OCI-LY1 (cell line): ENCODE measurements around the gene SECISBP2L.

Source experiments
- H2AFZ ChIP-seq: fragments of 200-600 bp; sonication (generic), shearing (Covaris generic); 2 replicates; pipeline ENCODE4 v1.6.0; 2014; ENCODE audit warnings: antibody characterized with exemption, mild to moderate bottlenecking, low read length
- H3F3A ChIP-seq: fragments of 200-600 bp; sonication (generic), shearing (Covaris generic); 2 replicates; pipeline ENCODE4 v1.6.0; 2014; ENCODE audit warnings: mild to moderate bottlenecking, antibody characterized with exemption, low read length, moderate library complexity; ENCODE audit not compliant: insufficient read depth
- H3K27ac ChIP-seq: fragments of 200-600 bp; sonication (generic); 2 replicates; pipeline ENCODE4 v1.5.1; 2014; ENCODE audit warnings: low read length, mixed run types, mild to moderate bottlenecking, low read depth; ENCODE audit not compliant: poor library complexity, severe bottlenecking
- H3K27me3 ChIP-seq: fragments of 200-600 bp; sonication (generic); 2 replicates; pipeline ENCODE4 v1.6.0; 2014; ENCODE audit warnings: antibody characterized with exemption, mild to moderate bottlenecking, low read length, moderate library complexity; ENCODE audit not compliant: insufficient read depth
- H3K36me3 ChIP-seq: fragments of 200-600 bp; sonication (generic); 2 replicates; pipeline ENCODE4 v1.6.1; 2014; ENCODE audit warnings: mild to moderate bottlenecking, antibody characterized with exemption, low read length, moderate library complexity, mixed read lengths; ENCODE audit not compliant: insufficient read depth
- H3K4me1 ChIP-seq: fragments of 200-600 bp; sonication (generic); 2 replicates; pipeline ENCODE4 v1.5.1; 2014; ENCODE audit warnings: mild to moderate bottlenecking, low read length, moderate library complexity; ENCODE audit not compliant: insufficient read depth, severe bottlenecking
- H3K4me2 ChIP-seq: fragments of 200-600 bp; sonication (generic), shearing (Covaris generic); 2 replicates; pipeline ENCODE4 v1.6.1; 2014; ENCODE audit warnings: low read length
- H3K4me3 ChIP-seq: fragments of 200-600 bp; sonication (generic); 2 replicates; pipeline ENCODE4 v1.5.1; 2014; ENCODE audit warnings: low read length, low read depth, mild to moderate bottlenecking, mixed read lengths; ENCODE audit not compliant: poor library complexity, severe bottlenecking
- H3K79me2 ChIP-seq: fragments of 200-600 bp; shearing (Covaris generic); 2 replicates; pipeline ENCODE4 v1.6.1; 2016; ENCODE audit warnings: mixed run types, low read length, mixed read lengths; ENCODE audit not compliant: insufficient read depth
- H3K9ac ChIP-seq: fragments of 200-600 bp; sonication (generic), shearing (Covaris generic); 2 replicates; pipeline ENCODE4 v1.6.1; 2014; ENCODE audit warnings: mild to moderate bottlenecking, low read length, mixed read lengths
- H3K9me2 ChIP-seq: fragments of 200-600 bp; sonication (generic), shearing (Covaris generic); 2 replicates; pipeline ENCODE4 v1.6.1; 2014; ENCODE audit warnings: low read depth, mild to moderate bottlenecking, low read length, mixed read lengths
- H3K9me3 ChIP-seq: fragments of 200-600 bp; shearing (Covaris generic); 2 replicates; pipeline ENCODE4 v1.6.1; 2014; ENCODE audit warnings: low read length, mixed read lengths
- H4K20me1 ChIP-seq: fragments of 200-600 bp; sonication (generic), shearing (Covaris generic); 2 replicates; pipeline ENCODE4 v1.6.0; 2016; ENCODE audit warnings: mild to moderate bottlenecking, low read length; ENCODE audit not compliant: insufficient read depth
- EZH2 ChIP-seq: fragments of 200-600 bp; sonication (generic), shearing (Covaris generic); IDR thresholded peaks from 2 replicates; pipeline ENCODE4 v1.8.0; 2017; ENCODE audit warnings: borderline replicate concordance, mixed run types, mild to moderate bottlenecking, antibody characterized with exemption, low read length, moderate library complexity, mixed read lengths
- TF ChIP-seq, protein P1 (sequence below): fragments of 200-600 bp; sonication (generic), shearing (Covaris generic); IDR thresholded peaks from 2 replicates; pipeline ENCODE4 v1.5.1; 2017; ENCODE audit warnings: mild to moderate bottlenecking, antibody characterized with exemption, low read length, moderate library complexity, mixed read lengths

SECISBP2L gene

GRCh38 chr15:49047456-49047855, 1.2 kb upstream of the SECISBP2L start:
- Histone ChIP-seq H3F3A (no peaks in the 10 kb centered on the region), H3K4me3 (no peak overlapping the region), H4K20me1 (no peaks in the 10 kb centered on the region), H3K4me1 (peaks cover 19% of the 10 kb centered on the region), H3K27ac (no peak overlapping the region), H3K36me3 (no peaks in the 10 kb centered on the region), H3K27me3 (no peaks in the 10 kb centered on the region), H3K79me2 (0 out of 2 replicates have a peak, but pooled peaks cover 13% of the 10 kb centered on the region), H3K4me2 (no peak overlapping the region), H3K9ac (no peak overlapping the region), H3K9me3 (no peaks in the 10 kb centered on the region), H2AFZ (no peak overlapping the region), H3K9me2 (no peaks in the 10 kb centered on the region)
- TF ChIP-seq EZH2: no peak
- TF ChIP-seq, protein P1, sequence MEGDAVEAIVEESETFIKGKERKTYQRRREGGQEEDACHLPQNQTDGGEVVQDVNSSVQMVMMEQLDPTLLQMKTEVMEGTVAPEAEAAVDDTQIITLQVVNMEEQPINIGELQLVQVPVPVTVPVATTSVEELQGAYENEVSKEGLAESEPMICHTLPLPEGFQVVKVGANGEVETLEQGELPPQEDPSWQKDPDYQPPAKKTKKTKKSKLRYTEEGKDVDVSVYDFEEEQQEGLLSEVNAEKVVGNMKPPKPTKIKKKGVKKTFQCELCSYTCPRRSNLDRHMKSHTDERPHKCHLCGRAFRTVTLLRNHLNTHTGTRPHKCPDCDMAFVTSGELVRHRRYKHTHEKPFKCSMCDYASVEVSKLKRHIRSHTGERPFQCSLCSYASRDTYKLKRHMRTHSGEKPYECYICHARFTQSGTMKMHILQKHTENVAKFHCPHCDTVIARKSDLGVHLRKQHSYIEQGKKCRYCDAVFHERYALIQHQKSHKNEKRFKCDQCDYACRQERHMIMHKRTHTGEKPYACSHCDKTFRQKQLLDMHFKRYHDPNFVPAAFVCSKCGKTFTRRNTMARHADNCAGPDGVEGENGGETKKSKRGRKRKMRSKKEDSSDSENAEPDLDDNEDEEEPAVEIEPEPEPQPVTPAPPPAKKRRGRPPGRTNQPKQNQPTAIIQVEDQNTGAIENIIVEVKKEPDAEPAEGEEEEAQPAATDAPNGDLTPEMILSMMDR: no peak

- no peaks in the 10 kb centered on the region for H3K36me3 ChIP-seq
- H3K79me2 ChIP-seq: 0 out of 2 replicates have a peak, but pooled peaks cover 24% of the 10 kb centered on the region
- no peak overlapping the region for H2AFZ ChIP-seq
- H3K9me3 ChIP-seq: no peaks in the 10 kb centered on the region
- peak overlapping the region; percentile 75 for H3K9ac ChIP-seq
- peak overlapping the region; percentile 84 for H3K4me3 ChIP-seq
- H3K4me1 ChIP-seq: peaks cover 19% of the 10 kb centered on the region
- no peaks in the 10 kb centered on the region for H4K20me1 ChIP-seq
- H3K27me3 ChIP-seq: no peaks in the 10 kb centered on the region
- H3K4me2 ChIP-seq: peak overlapping the region; percentile 97
- no peaks in the 10 kb centered on the region for H3K9me2 ChIP-seq
- peak overlapping the region; percentile 50 for H3K27ac ChIP-seq
- TF ChIP-seq, protein P1: no peak
- no peak for TF ChIP-seq EZH2
- H3F3A ChIP-seq: no peaks in the 10 kb centered on the region
These were observed 461 bp downstream of the SECISBP2L start for GRCh38 chr15:49045751-49046219.

GRCh38 chr15:49044766-49045606, 1.3 kb downstream of the SECISBP2L start:
- no peaks in the 10 kb centered on the region for H4K20me1 ChIP-seq
- H3K9ac ChIP-seq: peak overlapping the region; percentile 75
- no peak overlapping the region for H2AFZ ChIP-seq
- TF ChIP-seq EZH2: no peak
- TF ChIP-seq, protein P1: no peak
- H3K27me3 ChIP-seq: no peaks in the 10 kb centered on the region
- no peaks in the 10 kb centered on the region for H3K36me3 ChIP-seq
- H3K4me1 ChIP-seq: peaks cover 19% of the 10 kb centered on the region
- peak overlapping the region; percentile 84 for H3K4me3 ChIP-seq
- peak overlapping the region; percentile 97 for H3K4me2 ChIP-seq
- no peaks in the 10 kb centered on the region for H3K9me2 ChIP-seq
- H3K27ac ChIP-seq: no peak overlapping the region
- no peaks in the 10 kb centered on the region for H3F3A ChIP-seq
- H3K79me2 ChIP-seq: peaks cover 27% of the 10 kb centered on the region; the same call in 1 of the 2 replicates
- H3K9me3 ChIP-seq: no peaks in the 10 kb centered on the region
